HEK293 (cell line): ENCODE data around the gene MUC5B.

Experiments
- CTCF ChIA-PET: fragments of 350-600 bp; formaldehyde crosslinking; extraction: SDS; loops from one replicate; lab custom pipeline; 2021; ENCODE audit warnings: antibody characterized with exemption; lab: Yijun Ruan, JAX
- POLR2A ChIA-PET: fragments of 300-600 bp; formaldehyde crosslinking; extraction: SDS; loops from one replicate; lab custom pipeline; 2020; ENCODE audit warnings: antibody characterized with exemption, inconsistent platforms; lab: Yijun Ruan, JAX
- H3K27ac ChIP-seq: fragments of 200-500 bp; sonication (Bioruptor generic); 2 replicates; pipeline ENCODE4 v1.5.1; 2014; ENCODE audit warnings: low read depth, low read length, control low read depth, inconsistent platforms; ENCODE audit errors: extremely low read depth
- H3K36me3 ChIP-seq, 2 experiments: fragments of 200-500 bp in 1 of 2; sonication (Bioruptor generic) in 1 of 2; 1 replicate in 1 of 2; 2 replicates in 1 of 2; pipeline ENCODE4 v1.5.1; 2014 to 2017; ENCODE audit warnings: inconsistent platforms in 2 of 2, low read length in 2 of 2; ENCODE audit not compliant: control insufficient read depth in 2 of 2, insufficient read depth in 1 of 2
- H3K4me1 ChIP-seq: fragments of 200-500 bp; sonication (Bioruptor generic); 2 replicates; pipeline ENCODE4 v1.5.1; 2014; ENCODE audit warnings: mild to moderate bottlenecking, low read length, inconsistent platforms; ENCODE audit not compliant: control insufficient read depth, insufficient read depth
- H3K4me3 ChIP-seq: 2 replicates; pipeline ENCODE4 v1.5.1; 2011; ENCODE audit warnings: low read depth, mild to moderate bottlenecking, control low read depth, low read length, moderate library complexity
- H3K9me3 ChIP-seq: fragments of 200-500 bp; sonication (Bioruptor generic); 2 replicates; pipeline ENCODE4 v1.5.1; 2014; ENCODE audit warnings: low read depth, low read length, inconsistent platforms; ENCODE audit not compliant: control insufficient read depth, insufficient read depth
- BCL11B ChIP-seq: fragments of 450-650 bp; formaldehyde crosslinking; IDR thresholded peaks from 2 replicates; pipeline ENCODE4 v1.5.1; 2016; ENCODE audit warnings: low read depth, missing biosample characterization, missing genetic modification characterization
- FEZF1 ChIP-seq: fragments of 450-650 bp; formaldehyde crosslinking; IDR thresholded peaks from 2 replicates; pipeline ENCODE4 v1.5.1; 2016; ENCODE audit warnings: missing biosample characterization, missing genetic modification characterization
- IKZF3 ChIP-seq: fragments of 450-650 bp; IDR thresholded peaks from 2 replicates; pipeline ENCODE4 v1.5.0; 2018; ENCODE audit warnings: missing biosample characterization, mild to moderate bottlenecking, missing genetic modification characterization, moderate library complexity
- KLF1 ChIP-seq: fragments of 450-650 bp; formaldehyde crosslinking; IDR thresholded peaks from 2 replicates; pipeline ENCODE4 v1.5.1; 2016; ENCODE audit warnings: missing biosample characterization, missing genetic modification characterization
- PRDM1 ChIP-seq: fragments of 450-650 bp; formaldehyde crosslinking; IDR thresholded peaks from 2 replicates; pipeline ENCODE4; 2016; ENCODE audit warnings: missing biosample characterization, missing genetic modification characterization
- SCRT2 ChIP-seq: fragments of 450-650 bp; formaldehyde crosslinking; IDR thresholded peaks from 2 replicates; pipeline ENCODE4 v1.5.1; 2016; ENCODE audit warnings: missing biosample characterization, missing genetic modification characterization
- ZBTB48 ChIP-seq: fragments of 450-650 bp; formaldehyde crosslinking; IDR thresholded peaks from 2 replicates; pipeline ENCODE4 v1.5.1; 2016; ENCODE audit warnings: missing biosample characterization, missing genetic modification characterization
- ZNF114 ChIP-seq: fragments of 450-650 bp; formaldehyde crosslinking; IDR thresholded peaks from 2 replicates; pipeline ENCODE4 v1.5.0; 2017; ENCODE audit warnings: missing biosample characterization, missing genetic modification characterization
- ZNF138 ChIP-seq: fragments of 450-650 bp; formaldehyde crosslinking; IDR thresholded peaks from 2 replicates; pipeline ENCODE4 v1.5.1; 2016; ENCODE audit warnings: missing biosample characterization, missing genetic modification characterization, borderline replicate concordance
- ZNF140 ChIP-seq: fragments of 450-650 bp; formaldehyde crosslinking; IDR thresholded peaks from 2 replicates; pipeline ENCODE4 v1.5.1; 2016; ENCODE audit warnings: missing biosample characterization, missing genetic modification characterization
- ZNF239 ChIP-seq: fragments of 450-650 bp; formaldehyde crosslinking; IDR thresholded peaks from 2 replicates; pipeline ENCODE4 v1.5.1; 2016; ENCODE audit warnings: missing biosample characterization, missing genetic modification characterization
- ZNF366 ChIP-seq: fragments of 450-650 bp; formaldehyde crosslinking; conservative IDR thresholded peaks from 2 replicates; pipeline ENCODE4 v1.5.1; 2016; ENCODE audit warnings: missing biosample characterization, missing genetic modification characterization
- ZNF423 ChIP-seq: fragments of 450-650 bp; formaldehyde crosslinking; IDR thresholded peaks from 2 replicates; pipeline ENCODE4 v1.5.1; 2016; ENCODE audit warnings: missing biosample characterization, missing genetic modification characterization
- ZNF529 ChIP-seq: fragments of 450-650 bp; formaldehyde crosslinking; IDR thresholded peaks from 2 replicates; pipeline ENCODE4 v1.5.1; 2017; ENCODE audit warnings: missing genetic modification characterization, missing biosample characterization; ENCODE audit not compliant: insufficient replicate concordance
- ZNF621 ChIP-seq: fragments of 450-650 bp; formaldehyde crosslinking; IDR thresholded peaks from 2 replicates; pipeline ENCODE4 v1.5.1; 2017; ENCODE audit warnings: missing biosample characterization, missing genetic modification characterization
- ZNF701 ChIP-seq: fragments of 450-650 bp; formaldehyde crosslinking; IDR thresholded peaks from 2 replicates; pipeline ENCODE4 v1.5.1; 2016; ENCODE audit warnings: missing biosample characterization, missing genetic modification characterization
- ZNF777 ChIP-seq: fragments of 450-650 bp; formaldehyde crosslinking; IDR thresholded peaks from 2 replicates; pipeline ENCODE4 v1.5.1; 2017; ENCODE audit warnings: missing biosample characterization, missing genetic modification characterization, borderline replicate concordance
- ZNF791 ChIP-seq: fragments of 450-650 bp; formaldehyde crosslinking; IDR thresholded peaks from 2 replicates; pipeline ENCODE4 v1.5.1; 2016; ENCODE audit warnings: missing biosample characterization, missing genetic modification characterization
- TF ChIP-seq, protein P1 (sequence below): fragments of 450-650 bp; formaldehyde crosslinking; IDR thresholded peaks from 2 replicates; pipeline ENCODE4 v1.5.1; 2017; ENCODE audit warnings: missing biosample characterization, missing genetic modification characterization
- TF ChIP-seq, protein P2 (sequence below): fragments of 450-650 bp; formaldehyde crosslinking; IDR thresholded peaks from 2 replicates; pipeline ENCODE4 v1.5.1; 2016; ENCODE audit warnings: missing biosample characterization, missing genetic modification characterization
- TF ChIP-seq, protein P3 (sequence below): fragments of 450-650 bp; formaldehyde crosslinking; IDR thresholded peaks from 2 replicates; pipeline ENCODE4 v1.5.1; 2016; ENCODE audit warnings: missing biosample characterization, missing genetic modification characterization
- TF ChIP-seq, protein P4 (sequence below): IDR thresholded peaks from 2 replicates; pipeline ENCODE4 v1.6.1; 2011; ENCODE audit warnings: mild to moderate bottlenecking, low read depth, low read length, borderline replicate concordance

The MUC5B gene

DNA sequence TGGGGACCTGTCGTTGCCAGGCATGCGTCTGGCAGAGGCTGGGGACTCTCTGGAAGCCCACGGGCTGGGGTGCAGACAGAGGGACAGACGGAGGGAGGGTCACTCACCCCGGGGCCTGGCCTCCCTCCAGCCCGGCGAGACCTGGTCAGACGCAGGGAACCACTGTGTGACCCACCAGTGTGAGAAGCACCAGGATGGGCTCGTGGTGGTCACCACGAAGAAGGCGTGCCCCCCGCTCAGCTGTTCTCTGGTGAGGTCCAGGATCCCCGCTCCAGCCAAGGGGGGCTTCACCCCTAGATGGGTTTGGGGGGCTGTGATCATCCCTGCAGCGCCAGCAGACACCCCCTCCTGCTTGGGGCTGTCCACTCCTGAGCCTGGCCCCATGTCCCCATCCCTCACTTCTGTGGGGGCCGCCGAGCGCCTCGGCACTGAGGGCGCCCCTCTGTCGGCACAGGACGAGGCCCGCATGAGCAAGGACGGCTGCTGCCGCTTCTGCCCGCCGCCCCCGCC lies 23.6 kb upstream of the MUC5B start (continued):
- TF ChIP-seq, protein P1, sequence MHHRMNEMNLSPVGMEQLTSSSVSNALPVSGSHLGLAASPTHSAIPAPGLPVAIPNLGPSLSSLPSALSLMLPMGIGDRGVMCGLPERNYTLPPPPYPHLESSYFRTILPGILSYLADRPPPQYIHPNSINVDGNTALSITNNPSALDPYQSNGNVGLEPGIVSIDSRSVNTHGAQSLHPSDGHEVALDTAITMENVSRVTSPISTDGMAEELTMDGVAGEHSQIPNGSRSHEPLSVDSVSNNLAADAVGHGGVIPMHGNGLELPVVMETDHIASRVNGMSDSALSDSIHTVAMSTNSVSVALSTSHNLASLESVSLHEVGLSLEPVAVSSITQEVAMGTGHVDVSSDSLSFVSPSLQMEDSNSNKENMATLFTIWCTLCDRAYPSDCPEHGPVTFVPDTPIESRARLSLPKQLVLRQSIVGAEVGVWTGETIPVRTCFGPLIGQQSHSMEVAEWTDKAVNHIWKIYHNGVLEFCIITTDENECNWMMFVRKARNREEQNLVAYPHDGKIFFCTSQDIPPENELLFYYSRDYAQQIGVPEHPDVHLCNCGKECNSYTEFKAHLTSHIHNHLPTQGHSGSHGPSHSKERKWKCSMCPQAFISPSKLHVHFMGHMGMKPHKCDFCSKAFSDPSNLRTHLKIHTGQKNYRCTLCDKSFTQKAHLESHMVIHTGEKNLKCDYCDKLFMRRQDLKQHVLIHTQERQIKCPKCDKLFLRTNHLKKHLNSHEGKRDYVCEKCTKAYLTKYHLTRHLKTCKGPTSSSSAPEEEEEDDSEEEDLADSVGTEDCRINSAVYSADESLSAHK, result no peak
- no peak for TF ChIP-seq ZNF114 (tag by site-specific recombination)

DNA sequence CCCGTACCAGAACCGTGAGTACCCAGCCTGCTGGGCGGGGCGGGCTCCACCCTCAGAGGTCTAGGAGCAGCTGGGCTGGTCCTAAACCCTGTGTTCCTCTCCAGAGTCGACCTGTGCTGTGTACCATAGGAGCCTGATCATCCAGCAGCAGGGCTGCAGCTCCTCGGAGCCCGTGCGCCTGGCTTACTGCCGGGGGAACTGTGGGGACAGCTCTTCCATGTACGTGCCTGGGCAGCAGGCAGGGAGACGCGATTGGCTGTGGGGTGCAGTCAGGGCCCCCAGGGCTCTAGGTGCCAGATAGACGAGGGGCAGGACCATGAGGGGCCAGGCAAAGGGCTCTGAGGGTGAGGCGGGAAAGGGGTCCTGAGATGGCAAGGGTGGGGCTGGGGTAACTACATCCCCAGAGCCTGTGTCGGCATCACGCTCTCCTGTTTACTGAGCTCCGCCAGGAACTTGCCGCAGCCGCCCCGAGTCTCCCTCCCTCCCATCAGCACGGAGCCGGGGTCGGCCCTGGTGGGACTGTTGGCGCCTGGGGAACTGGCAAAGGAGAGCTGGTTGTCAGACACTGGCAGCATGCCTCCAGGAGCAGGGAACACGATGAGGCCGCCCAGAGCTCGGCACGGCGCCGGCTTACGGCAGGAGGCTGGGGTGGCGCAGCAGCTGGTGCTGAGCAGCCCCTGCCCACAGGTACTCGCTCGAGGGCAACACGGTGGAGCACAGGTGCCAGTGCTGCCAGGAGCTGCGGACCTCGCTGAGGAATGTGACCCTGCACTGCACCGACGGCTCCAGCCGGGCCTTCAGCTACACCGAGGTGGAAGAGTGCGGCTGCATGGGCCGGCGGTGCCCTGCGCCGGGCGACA lies 22.9 kb upstream of the MUC5B start:
- Histone ChIP-seq H3K4me3 (no peak overlapping the region), H3K27ac (no peak overlapping the region), H3K36me3 (no peaks in the 10 kb centered on the region), H3K4me1 (no peaks in the 10 kb centered on the region), H3K9me3 (no peaks in the 10 kb centered on the region)
- ChIA-PET POLR2A (no interaction called here), CTCF (interaction anchor here (0.8 kb wide), 1 partner anchor 314 kb away, joined by 3 read pairs; no protein-coding TSS in a partner anchor)
- TF ChIP-seq KLF1 (tag by site-specific recombination) (0 out of 2 replicates have a peak, but pooled peaks have one; percentile 30), ZNF791 (tag by site-specific recombination) (no peak), ZNF138 (no peak), ZBTB48 (tag by site-specific recombination) (no peak)

- POLR2A ChIA-PET, result no interaction called here
- Histone ChIP-seq H3K4me1 (no peaks in the 10 kb centered on the region), H3K9me3 (no peaks in the 10 kb centered on the region), H3K4me3 (no peak overlapping the region), H3K27ac (no peak overlapping the region), H3K36me3 (no peaks in the 10 kb centered on the region)
- CTCF ChIA-PET, result interaction anchor here (0.6 to 0.8 kb wide), 2 partner anchors 313 to 1908 kb away, joined by 3 to 4 read pairs; no protein-coding TSS in a partner anchor
- TF ChIP-seq BCL11B (tag by site-specific recombination), result no peak
- TF ChIP-seq ZNF239, result no peak
These were observed 22.2 kb upstream of the MUC5B start for GRCh38 chr11:1200611-1201191.

- ChIA-PET POLR2A (no interaction called here), CTCF (interaction anchor here (0.8 to 1.3 kb wide), 3 partner anchors 66 to 373 kb away, joined by 3 to 5 read pairs (median 3); no protein-coding TSS in a partner anchor)
- Histone ChIP-seq H3K4me1 (no peaks in the 10 kb centered on the region), H3K36me3 (no peaks in the 10 kb centered on the region), H3K27ac (no peak overlapping the region), H3K4me3 (no peak overlapping the region), H3K9me3 (no peaks in the 10 kb centered on the region)
- TF ChIP-seq ZNF621 (tag by site-specific recombination), result no peak
- TF ChIP-seq SCRT2 (tag by site-specific recombination), result no peak
- no peak for TF ChIP-seq ZNF529
- peak; percentile 78 for TF ChIP-seq ZNF366 (tag by site-specific recombination)
- TF ChIP-seq, protein P2, sequence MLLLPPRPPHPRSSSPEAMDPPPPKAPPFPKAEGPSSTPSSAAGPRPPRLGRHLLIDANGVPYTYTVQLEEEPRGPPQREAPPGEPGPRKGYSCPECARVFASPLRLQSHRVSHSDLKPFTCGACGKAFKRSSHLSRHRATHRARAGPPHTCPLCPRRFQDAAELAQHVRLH, result peak; percentile 52; the same call in 1 of the 2 replicates
- no peak for TF ChIP-seq IKZF3 (tag by site-specific recombination)
- TF ChIP-seq FEZF1 (tag by site-specific recombination), result no peak
- peak; percentile 99 for TF ChIP-seq PRDM1 (tag by site-specific recombination)
- TF ChIP-seq, protein P3, sequence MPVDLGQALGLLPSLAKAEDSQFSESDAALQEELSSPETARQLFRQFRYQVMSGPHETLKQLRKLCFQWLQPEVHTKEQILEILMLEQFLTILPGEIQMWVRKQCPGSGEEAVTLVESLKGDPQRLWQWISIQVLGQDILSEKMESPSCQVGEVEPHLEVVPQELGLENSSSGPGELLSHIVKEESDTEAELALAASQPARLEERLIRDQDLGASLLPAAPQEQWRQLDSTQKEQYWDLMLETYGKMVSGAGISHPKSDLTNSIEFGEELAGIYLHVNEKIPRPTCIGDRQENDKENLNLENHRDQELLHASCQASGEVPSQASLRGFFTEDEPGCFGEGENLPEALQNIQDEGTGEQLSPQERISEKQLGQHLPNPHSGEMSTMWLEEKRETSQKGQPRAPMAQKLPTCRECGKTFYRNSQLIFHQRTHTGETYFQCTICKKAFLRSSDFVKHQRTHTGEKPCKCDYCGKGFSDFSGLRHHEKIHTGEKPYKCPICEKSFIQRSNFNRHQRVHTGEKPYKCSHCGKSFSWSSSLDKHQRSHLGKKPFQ (tag by site-specific recombination), result no peak
- no peak for TF ChIP-seq ZNF777 (tag by site-specific recombination)
- no peak for TF ChIP-seq ZNF701
- TF ChIP-seq, protein P4, sequence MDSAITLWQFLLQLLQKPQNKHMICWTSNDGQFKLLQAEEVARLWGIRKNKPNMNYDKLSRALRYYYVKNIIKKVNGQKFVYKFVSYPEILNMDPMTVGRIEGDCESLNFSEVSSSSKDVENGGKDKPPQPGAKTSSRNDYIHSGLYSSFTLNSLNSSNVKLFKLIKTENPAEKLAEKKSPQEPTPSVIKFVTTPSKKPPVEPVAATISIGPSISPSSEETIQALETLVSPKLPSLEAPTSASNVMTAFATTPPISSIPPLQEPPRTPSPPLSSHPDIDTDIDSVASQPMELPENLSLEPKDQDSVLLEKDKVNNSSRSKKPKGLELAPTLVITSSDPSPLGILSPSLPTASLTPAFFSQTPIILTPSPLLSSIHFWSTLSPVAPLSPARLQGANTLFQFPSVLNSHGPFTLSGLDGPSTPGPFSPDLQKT, result no peak
- no peak for TF ChIP-seq ZNF140 (tag by site-specific recombination)
- TF ChIP-seq ZNF423 (tag by site-specific recombination), result no peak
These were observed 21.3 kb upstream of the MUC5B start for GRCh38 chr11:1201395-1202153.
